Uterus (tissue), 4 donors: ENCODE data around the gene SPAG17. TPM values are rescaled to one million over a fixed set of nuclear protein-coding genes. Genes with fewer than 3 reads are reported as not detected.

ENCODE experiments used
- DNase-seq, 2 donors: peaks; one replicate each; pipeline ENCODE4 v3.0.0-alpha.2; 2019 to 2020
- H3K27ac ChIP-seq, 2 donors: fragments of 200-600 bp; sonication (generic); 1 replicate in 1 of 2; 2 replicates in 1 of 2; pipeline ENCODE4 v1.5.1; 2016 to 2018
- H3K27me3 ChIP-seq, 2 donors: fragments of 200-600 bp; sonication (generic); one replicate each; pipeline ENCODE4 v1.5.1; 2018 to 2019; ENCODE audit warnings: control low read depth in 1 of 2
- H3K36me3 ChIP-seq, 2 donors: fragments of 200-600 bp; sonication (generic); one replicate each; pipeline ENCODE4 v1.5.1; 2019; ENCODE audit warnings: control low read depth in 1 of 2
- H3K4me1 ChIP-seq, 2 donors: fragments of 200-600 bp; sonication (generic); one replicate each; pipeline ENCODE4 v1.5.1; 2018 to 2019; ENCODE audit warnings: control low read depth in 1 of 2
- H3K4me3 ChIP-seq, 2 donors: fragments of 200-600 bp; sonication (generic); 1 replicate in 1 of 2; 2 replicates in 1 of 2; pipeline ENCODE4 v1.5.1; 2018 to 2019; ENCODE audit warnings: mild to moderate bottlenecking in 1 of 2
- H3K9me3 ChIP-seq, 2 donors: fragments of 200-600 bp; sonication (generic); one replicate each; pipeline ENCODE4 v1.5.1; 2019; ENCODE audit warnings: control low read depth in 1 of 2
- POLR2A ChIP-seq, 2 donors: fragments of 450-650 bp; IDR thresholded peaks; one replicate each; pipeline ENCODE4 v1.6.1; 2016; ENCODE audit warnings: antibody characterized with exemption in 2 of 2, mild to moderate bottlenecking in 1 of 2, moderate library complexity in 1 of 2
- intact Hi-C: fragments of 100-400 bp; cut with DNase I; formaldehyde crosslinking; loops from one replicate; pipeline ENCODE4 v1.15.1; 2023; ENCODE audit warnings: low total_unique reads
- total RNA-seq, 4 donors: library from RNA; depleted of rRNA in 3 of 4; stranded (reverse); fragments of >200 nt in 3 of 4; gene quantifications; one replicate each; pipeline versions ENCODE4 v1.1.0 to v1.2.4, GENCODE V29; 2014 to 2023
- TF ChIP-seq, protein P1 (sequence below), 4 experiments: fragments of 200-600 bp in 2 of 4; fragments of 450-650 bp in 2 of 4; sonication (generic) in 2 of 4; IDR thresholded peaks; one replicate each; pipeline ENCODE4 v1.5.1; 2016 to 2019; ENCODE audit warnings: antibody characterized with exemption in 4 of 4, mild to moderate bottlenecking in 2 of 4, moderate library complexity in 1 of 4
- donor health status: DM: yes; HTN: yes; CAD: no.

SPAG17 gene
- total RNA-seq, 4 donors from 2014 or later, result 1.1 to 7.7 TPM; not detected in 2

GRCh38 chr1:118204648-118205047, 19.6 kb upstream of the SPAG17 start:
- no peak for DNase-seq
- Histone ChIP-seq H3K9me3 (no peaks in the 10 kb centered on the region), H3K27ac (no peak overlapping the region), H3K4me1 (no peaks in the 10 kb centered on the region), H3K4me3 (no peak overlapping the region), H3K27me3 (no peaks in the 10 kb centered on the region), H3K36me3 (no peaks in the 10 kb centered on the region)
- TF ChIP-seq POLR2A (IDR thresholded peaks at IDR 0.05), result no peak
- TF ChIP-seq, protein P1, sequence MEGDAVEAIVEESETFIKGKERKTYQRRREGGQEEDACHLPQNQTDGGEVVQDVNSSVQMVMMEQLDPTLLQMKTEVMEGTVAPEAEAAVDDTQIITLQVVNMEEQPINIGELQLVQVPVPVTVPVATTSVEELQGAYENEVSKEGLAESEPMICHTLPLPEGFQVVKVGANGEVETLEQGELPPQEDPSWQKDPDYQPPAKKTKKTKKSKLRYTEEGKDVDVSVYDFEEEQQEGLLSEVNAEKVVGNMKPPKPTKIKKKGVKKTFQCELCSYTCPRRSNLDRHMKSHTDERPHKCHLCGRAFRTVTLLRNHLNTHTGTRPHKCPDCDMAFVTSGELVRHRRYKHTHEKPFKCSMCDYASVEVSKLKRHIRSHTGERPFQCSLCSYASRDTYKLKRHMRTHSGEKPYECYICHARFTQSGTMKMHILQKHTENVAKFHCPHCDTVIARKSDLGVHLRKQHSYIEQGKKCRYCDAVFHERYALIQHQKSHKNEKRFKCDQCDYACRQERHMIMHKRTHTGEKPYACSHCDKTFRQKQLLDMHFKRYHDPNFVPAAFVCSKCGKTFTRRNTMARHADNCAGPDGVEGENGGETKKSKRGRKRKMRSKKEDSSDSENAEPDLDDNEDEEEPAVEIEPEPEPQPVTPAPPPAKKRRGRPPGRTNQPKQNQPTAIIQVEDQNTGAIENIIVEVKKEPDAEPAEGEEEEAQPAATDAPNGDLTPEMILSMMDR (IDR thresholded peaks at IDR 0.05), result no peak
- intact Hi-C loops, result no loop called here

- no peaks in the 10 kb centered on the region for H3K27me3 ChIP-seq
- no peaks in the 10 kb centered on the region for H3K4me1 ChIP-seq
- no peak overlapping the region for H3K4me3 ChIP-seq
- H3K9me3 ChIP-seq, result no peaks in the 10 kb centered on the region
- DNase-seq, result no peak
- intact Hi-C loops, result no loop called here
- no peak for TF ChIP-seq POLR2A (IDR thresholded peaks at IDR 0.05)
- TF ChIP-seq, protein P1 (IDR thresholded peaks at IDR 0.05), result no peak
- no peaks in the 10 kb centered on the region for H3K36me3 ChIP-seq
- H3K27ac ChIP-seq, result no peak overlapping the region
Measured at GRCh38 chr1:118204105-118204504, 19.1 kb upstream of the SPAG17 start.

- Histone ChIP-seq H3K4me1 (no peaks in the 10 kb centered on the region), H3K4me3 (no peak overlapping the region), H3K27me3 (peaks cover 0 to 4% of the 10 kb centered on the region in 2 donors), H3K9me3 (no peaks in the 10 kb centered on the region), H3K27ac (no peak overlapping the region), H3K36me3 (no peaks in the 10 kb centered on the region)
- intact Hi-C loops, result no loop called here
- no peak for TF ChIP-seq POLR2A (IDR thresholded peaks at IDR 0.05)
- TF ChIP-seq, protein P1 (IDR thresholded peaks at IDR 0.05), result no peak
- no peak for DNase-seq
Measured at GRCh38 chr1:118202076-118202608, 17.1 kb upstream of the SPAG17 start.

DNA sequence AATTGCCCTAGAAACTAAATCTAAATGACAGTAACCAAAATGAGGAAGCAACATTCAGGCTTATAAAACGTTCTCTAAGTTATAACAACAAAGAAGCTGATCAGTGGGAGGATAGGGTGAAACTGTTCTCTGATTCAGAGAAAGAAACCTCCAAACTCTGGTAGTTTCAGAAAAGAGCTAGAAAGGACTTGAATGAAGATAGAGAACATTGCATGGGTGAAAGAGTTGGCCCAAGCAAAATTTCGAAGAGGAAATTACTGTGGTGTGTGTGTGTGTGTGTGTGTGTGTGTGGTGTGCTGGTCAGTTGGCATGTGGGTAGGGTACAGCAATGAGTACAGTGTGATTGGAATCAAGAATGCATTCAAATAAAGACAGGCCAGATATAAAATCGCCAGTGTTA, 16.5 kb upstream of the SPAG17 start:
- Histone ChIP-seq H3K27me3 (peaks cover 0 to 4% of the 10 kb centered on the region in 2 donors), H3K4me3 (no peak overlapping the region), H3K36me3 (no peaks in the 10 kb centered on the region), H3K27ac (no peak overlapping the region), H3K9me3 (no peaks in the 10 kb centered on the region), H3K4me1 (no peaks in the 10 kb centered on the region)
- no peak for DNase-seq
- TF ChIP-seq, protein P1 (IDR thresholded peaks at IDR 0.05), result no peak
- TF ChIP-seq POLR2A (IDR thresholded peaks at IDR 0.05), result no peak
- intact Hi-C loops, result no loop called here

DNA sequence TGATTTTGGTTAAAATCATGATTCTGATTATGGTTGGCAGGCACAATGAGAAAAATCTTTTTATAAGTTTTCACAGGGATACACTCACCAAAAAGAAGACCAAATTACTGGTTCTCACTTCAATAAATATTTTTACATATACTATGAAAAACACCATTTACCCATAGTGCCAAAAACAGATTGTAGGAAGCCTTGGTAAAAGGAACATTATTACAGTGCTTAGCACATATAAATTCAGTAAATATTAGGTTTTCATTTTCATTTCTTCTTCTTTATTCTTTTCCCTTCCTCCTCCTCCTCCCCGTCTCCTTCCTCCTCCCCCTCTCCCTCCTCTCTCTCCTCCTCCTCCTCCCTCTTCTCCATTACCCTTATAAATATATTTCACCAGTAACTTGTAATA, 15.8 kb upstream of the SPAG17 start:
- DNase-seq, result no peak

More for the DNA sequence above, 15.8 kb upstream of the SPAG17 start:
- H3K4me3 ChIP-seq, result no peak overlapping the region
- TF ChIP-seq, protein P1 (IDR thresholded peaks at IDR 0.05), result no peak
- TF ChIP-seq POLR2A (IDR thresholded peaks at IDR 0.05), result no peak
- H3K9me3 ChIP-seq, result no peaks in the 10 kb centered on the region
- no peaks in the 10 kb centered on the region for H3K4me1 ChIP-seq
- H3K36me3 ChIP-seq, result no peaks in the 10 kb centered on the region
- peaks cover 0 to 4% of the 10 kb centered on the region in 2 donors for H3K27me3 ChIP-seq
- intact Hi-C loops, result no loop called here
- H3K27ac ChIP-seq, result no peak overlapping the region
